Keratinocyte (primary cell): ENCODE data around the gene LHPP.
"Not testable (repeated sequence)": the region's sequence is repeated elsewhere in the genome, so short reads cannot be mapped to it uniquely, and the experiment has no call there.

ENCODE experiments used
- EZH2 ChIP-seq: IDR thresholded peaks from one replicate; pipeline ENCODE4 v1.6.1; 2012; ENCODE audit warnings: inconsistent platforms, mild to moderate bottlenecking, low read length, moderate library complexity
- TF ChIP-seq, protein P1 (sequence below), 3 experiments: IDR thresholded peaks in 1 of 3; conservative IDR thresholded peaks in 1 of 3; optimal IDR thresholded peaks in 1 of 3; 2 replicates in 2 of 3; 3 replicates in 1 of 3; pipeline versions ENCODE3 to v1.5.1; 2011; ENCODE audit warnings: low read length in 3 of 3, mild to moderate bottlenecking in 3 of 3, moderate library complexity in 2 of 3, control low read depth in 1 of 3, inconsistent platforms in 1 of 3; ENCODE audit not compliant: insufficient read depth in 2 of 3; ENCODE audit errors: extremely low read depth in 1 of 3

DNA sequence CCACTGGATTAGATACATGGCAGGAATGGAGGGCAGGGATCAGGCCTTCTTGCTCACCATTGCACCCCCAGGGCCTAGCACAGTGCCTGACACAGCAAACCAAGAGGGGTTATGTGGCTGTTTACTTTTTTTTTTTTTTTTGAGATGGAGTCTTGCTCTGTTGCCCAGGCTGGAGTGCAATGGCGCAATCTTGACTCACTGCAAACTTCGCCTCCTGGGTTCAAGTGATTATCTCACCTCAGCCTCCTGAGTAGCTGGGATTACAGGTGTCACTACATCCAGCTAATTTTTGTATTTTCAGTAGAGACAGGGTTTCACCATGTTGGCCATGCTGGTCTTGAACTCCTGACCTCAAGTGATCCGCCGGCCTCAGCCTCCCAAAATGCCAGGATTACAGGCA lies 25.9 kb upstream of the LHPP start:
- TF ChIP-seq, protein P1, sequence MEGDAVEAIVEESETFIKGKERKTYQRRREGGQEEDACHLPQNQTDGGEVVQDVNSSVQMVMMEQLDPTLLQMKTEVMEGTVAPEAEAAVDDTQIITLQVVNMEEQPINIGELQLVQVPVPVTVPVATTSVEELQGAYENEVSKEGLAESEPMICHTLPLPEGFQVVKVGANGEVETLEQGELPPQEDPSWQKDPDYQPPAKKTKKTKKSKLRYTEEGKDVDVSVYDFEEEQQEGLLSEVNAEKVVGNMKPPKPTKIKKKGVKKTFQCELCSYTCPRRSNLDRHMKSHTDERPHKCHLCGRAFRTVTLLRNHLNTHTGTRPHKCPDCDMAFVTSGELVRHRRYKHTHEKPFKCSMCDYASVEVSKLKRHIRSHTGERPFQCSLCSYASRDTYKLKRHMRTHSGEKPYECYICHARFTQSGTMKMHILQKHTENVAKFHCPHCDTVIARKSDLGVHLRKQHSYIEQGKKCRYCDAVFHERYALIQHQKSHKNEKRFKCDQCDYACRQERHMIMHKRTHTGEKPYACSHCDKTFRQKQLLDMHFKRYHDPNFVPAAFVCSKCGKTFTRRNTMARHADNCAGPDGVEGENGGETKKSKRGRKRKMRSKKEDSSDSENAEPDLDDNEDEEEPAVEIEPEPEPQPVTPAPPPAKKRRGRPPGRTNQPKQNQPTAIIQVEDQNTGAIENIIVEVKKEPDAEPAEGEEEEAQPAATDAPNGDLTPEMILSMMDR (optimal IDR thresholded peaks at IDR 0.05 in 1 of 3, IDR thresholded peaks at IDR 0.05 in 1 of 3, conservative IDR thresholded peaks at IDR 0.05 in 1 of 3; ENCODE audit: extremely low read depth in 1 of 3, insufficient read depth in 2 of 3, low read length in 3 of 3) = not testable (repeated sequence)
- not testable (repeated sequence) for TF ChIP-seq EZH2
